Endothelial cell (in vitro differentiated cells): Measurements from ENCODE around the gene SCGB1D4. TPM values are rescaled to one million over a fixed set of nuclear protein-coding genes. Genes with fewer than 3 reads are reported as not detected.
A peak's percentile ranks its signal among the peaks of the same experiment; 100 is the strongest.
"Not testable (repeated sequence)": the region's sequence is repeated elsewhere in the genome, so short reads cannot be mapped to it uniquely, and the experiment has no call there.

Source experiments
- DNase-seq: peaks from one replicate; pipeline ENCODE4 v3.0.0; 2021; ENCODE audit warnings: low spot score
- H3K27ac Mint-ChIP-seq: one replicate; pipeline ENCODE4 v1.8.0; 2021; ENCODE audit warnings: mixed read lengths, inconsistent platforms; ENCODE audit not compliant: unreplicated experiment
- H3K27me3 Mint-ChIP-seq: one replicate; pipeline ENCODE4 v1.8.0; 2021; ENCODE audit warnings: mild to moderate bottlenecking, moderate library complexity, mixed read lengths, inconsistent platforms; ENCODE audit not compliant: unreplicated experiment
- H3K36me3 Mint-ChIP-seq: one replicate; pipeline ENCODE4 v1.8.0; 2021; ENCODE audit warnings: mild to moderate bottlenecking, low read depth, mixed read lengths, inconsistent platforms; ENCODE audit not compliant: unreplicated experiment
- H3K4me1 Mint-ChIP-seq: one replicate; pipeline ENCODE4 v1.8.0; 2021; ENCODE audit warnings: mild to moderate bottlenecking, mixed read lengths, inconsistent platforms; ENCODE audit not compliant: unreplicated experiment
- H3K4me3 Mint-ChIP-seq: one replicate; pipeline ENCODE4 v1.8.0; 2021; ENCODE audit warnings: mild to moderate bottlenecking, mixed read lengths, inconsistent platforms; ENCODE audit not compliant: unreplicated experiment
- H3K9me3 Mint-ChIP-seq: one replicate; pipeline ENCODE4 v1.8.0; 2021; ENCODE audit warnings: mixed read lengths, inconsistent platforms; ENCODE audit not compliant: unreplicated experiment
- CTCF ChIP-seq: fragments of 200-600 bp; sonication (generic); IDR thresholded peaks from one replicate; pipeline ENCODE4 v1.5.0; 2021; ENCODE audit warnings: antibody characterized with exemption; ENCODE audit not compliant: unreplicated experiment
- total RNA-seq: library from RNA; stranded (reverse); fragmentation: NEBNext Ultra II Directional; extraction: Animal tissue kit (Norgen Biotek cat#: 25700); gene quantifications from one replicate; pipeline ENCODE4 v1.2.1, GENCODE V29; 2021; ENCODE audit not compliant: unreplicated experiment

Gene SCGB1D4
- total RNA-seq, 1 donor from 2014 or later, result not detected

GRCh38 chr11:62340269-62340901 is 41.5 kb upstream of the SCGB1D4 start:
- no peak overlapping the region for H3K4me3 Mint-ChIP-seq
- H3K27ac Mint-ChIP-seq, result peak overlapping the region; percentile 52
- peak; percentile 50 for DNase-seq
- H3K36me3 Mint-ChIP-seq, result peaks cover 7% of the 10 kb centered on the region
- no peaks in the 10 kb centered on the region for H3K9me3 Mint-ChIP-seq
- H3K4me1 Mint-ChIP-seq, result peaks cover 12% of the 10 kb centered on the region
- peaks cover 3% of the 10 kb centered on the region for H3K27me3 Mint-ChIP-seq
- peak; percentile 37 for TF ChIP-seq CTCF

- Mint-ChIP-seq H3K4me1 (peaks cover 12% of the 10 kb centered on the region), H3K27ac (no peak overlapping the region), H3K27me3 (peaks cover 3% of the 10 kb centered on the region), H3K9me3 (no peaks in the 10 kb centered on the region), H3K4me3 (peak overlapping the region; percentile 93), H3K36me3 (peaks cover 7% of the 10 kb centered on the region)
- no peak for DNase-seq
- TF ChIP-seq CTCF, result no peak
Observed at GRCh38 chr11:62338218-62338617, 39.3 kb upstream of the SCGB1D4 start.

DNA sequence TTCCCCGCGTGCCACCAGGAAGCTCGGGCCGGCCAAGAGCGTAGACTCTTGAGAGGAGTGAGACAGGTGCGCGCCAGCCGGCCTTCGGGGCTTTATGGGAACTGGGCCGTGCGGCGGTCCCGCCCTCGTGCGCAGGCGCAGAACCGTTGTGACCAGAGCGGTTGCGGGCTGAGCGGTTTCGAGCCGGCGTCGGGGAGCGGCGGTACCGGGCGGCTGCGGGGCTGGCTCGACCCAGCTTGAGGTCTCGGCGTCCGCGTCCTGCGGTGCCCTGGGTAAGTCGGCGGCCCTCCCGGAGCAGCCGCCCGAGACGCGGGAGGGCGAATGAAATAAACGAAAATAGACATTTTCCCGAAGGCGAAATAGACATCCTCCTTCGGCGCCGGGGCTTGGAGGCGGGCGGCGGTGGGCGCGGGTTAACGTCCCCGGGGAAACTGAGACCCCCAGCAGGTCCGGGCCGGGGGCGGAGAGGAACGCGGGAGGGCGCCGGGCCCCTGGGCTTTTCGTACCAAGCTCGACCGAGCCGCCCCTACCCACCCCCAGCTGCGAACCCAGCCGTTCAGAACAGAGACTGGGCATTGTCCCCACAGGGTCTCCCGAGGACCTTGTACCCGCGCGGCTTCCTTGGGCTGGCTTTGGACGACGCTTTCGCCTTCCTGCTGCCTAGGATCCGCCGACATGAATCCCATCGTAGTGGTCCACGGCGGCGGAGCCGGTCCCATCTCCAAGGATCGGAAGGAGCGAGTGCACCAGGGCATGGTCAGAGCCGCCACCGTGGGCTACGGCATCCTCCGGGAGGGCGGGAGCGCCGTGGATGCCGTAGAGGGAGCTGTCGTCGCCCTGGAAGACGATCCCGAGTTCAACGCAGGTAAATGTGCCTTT is 38.7 kb upstream of the SCGB1D4 start, which contains the start of gene ASRGL1:
TSS of gene ASRGL1 (plus strand) at position 146 of the 879 bp plus-strand sequence. CDS start at position 676, 530 bp downstream.
- no peak within 1 kb of the TSS for H3K27ac Mint-ChIP-seq
- peaks cover 3% of the 10 kb centered on the region for H3K27me3 Mint-ChIP-seq
- peaks cover 12% of the 10 kb centered on the region for H3K4me1 Mint-ChIP-seq
- peak; percentile 77 for DNase-seq
- no peak for TF ChIP-seq CTCF
- peak within 1 kb of the TSS; percentile 93 for H3K4me3 Mint-ChIP-seq
- H3K9me3 Mint-ChIP-seq, result no peaks in the 10 kb centered on the region
- peaks cover 7% of the 10 kb centered on the region for H3K36me3 Mint-ChIP-seq

- H3K27ac Mint-ChIP-seq, H3K27me3 Mint-ChIP-seq, H3K9me3 Mint-ChIP-seq, H3K36me3 Mint-ChIP-seq, DNase-seq: not testable (repeated sequence)
- Mint-ChIP-seq H3K4me1 (peaks cover 12% of the 10 kb centered on the region), H3K4me3 (peak overlapping the region; percentile 85)
Observed at GRCh38 chr11:62336949-62337302, 38.1 kb upstream of the SCGB1D4 start.

DNA sequence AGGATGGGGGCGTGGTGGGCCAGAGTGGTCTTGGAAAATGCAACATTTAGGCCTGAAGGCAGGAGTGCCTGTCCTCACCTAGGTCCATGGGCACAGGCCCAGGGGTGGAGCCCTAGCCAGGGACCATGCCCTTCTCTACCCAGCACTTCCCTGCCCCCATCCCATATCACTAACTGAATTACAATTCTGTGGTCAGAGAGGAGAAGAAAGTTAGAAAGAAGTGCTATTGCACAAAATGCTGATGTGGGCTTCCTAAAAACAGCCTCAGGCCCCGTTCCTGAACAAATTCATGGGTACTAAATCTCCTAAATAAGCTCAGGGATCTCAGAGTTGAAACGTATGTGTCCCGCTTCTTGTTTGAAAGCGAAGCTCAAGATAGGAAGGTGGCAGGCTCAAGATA is 34.9 kb upstream of the SCGB1D4 start:
- Mint-ChIP-seq H3K27ac (no peak overlapping the region), H3K4me3 (no peak overlapping the region), H3K27me3 (peaks cover 6% of the 10 kb centered on the region), H3K9me3 (no peaks in the 10 kb centered on the region), H3K36me3 (peaks cover 7% of the 10 kb centered on the region), H3K4me1 (peaks cover 6% of the 10 kb centered on the region)
- no peak for TF ChIP-seq CTCF
- no peak for DNase-seq

DNA sequence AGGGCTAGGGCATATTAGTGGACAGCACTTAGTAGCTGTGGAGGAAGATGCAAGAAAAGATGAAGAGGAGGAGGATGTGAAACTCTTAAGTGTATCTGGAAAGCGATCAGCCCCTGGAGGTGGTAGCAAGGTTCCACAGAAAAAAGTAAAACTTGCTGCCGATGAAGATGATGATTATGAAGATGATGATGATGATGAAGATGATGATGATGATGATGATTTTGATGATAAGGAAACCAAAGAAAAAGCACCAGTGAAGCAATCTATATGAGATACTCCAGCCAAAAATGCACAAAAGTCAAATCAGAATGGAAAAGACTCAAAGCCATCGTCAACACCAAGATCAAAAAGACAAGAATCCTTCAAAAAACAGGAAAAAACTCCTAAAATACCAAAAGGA is 32.4 kb upstream of the SCGB1D4 start:
- not testable (repeated sequence) for H3K9me3 Mint-ChIP-seq, H3K36me3 Mint-ChIP-seq, H3K27me3 Mint-ChIP-seq, H3K4me3 Mint-ChIP-seq, H3K4me1 Mint-ChIP-seq, DNase-seq, H3K27ac Mint-ChIP-seq

- DNase-seq, H3K27ac Mint-ChIP-seq, H3K27me3 Mint-ChIP-seq, H3K4me3 Mint-ChIP-seq, H3K4me1 Mint-ChIP-seq, H3K36me3 Mint-ChIP-seq, H3K9me3 Mint-ChIP-seq: not testable (repeated sequence)
Observed at GRCh38 chr11:62327541-62327940, 28.7 kb upstream of the SCGB1D4 start.

- not testable (repeated sequence) for H3K27ac Mint-ChIP-seq, H3K4me3 Mint-ChIP-seq
Observed at GRCh38 chr11:62326719-62327118, 27.8 kb upstream of the SCGB1D4 start.

More at GRCh38 chr11:62326719-62327118, 27.8 kb upstream of the SCGB1D4 start:
- DNase-seq, H3K9me3 Mint-ChIP-seq, H3K27me3 Mint-ChIP-seq, H3K36me3 Mint-ChIP-seq, H3K4me1 Mint-ChIP-seq: not testable (repeated sequence)
